Measurements from ENCODE around the gene SNCA.

Gene SNCA

DNA sequence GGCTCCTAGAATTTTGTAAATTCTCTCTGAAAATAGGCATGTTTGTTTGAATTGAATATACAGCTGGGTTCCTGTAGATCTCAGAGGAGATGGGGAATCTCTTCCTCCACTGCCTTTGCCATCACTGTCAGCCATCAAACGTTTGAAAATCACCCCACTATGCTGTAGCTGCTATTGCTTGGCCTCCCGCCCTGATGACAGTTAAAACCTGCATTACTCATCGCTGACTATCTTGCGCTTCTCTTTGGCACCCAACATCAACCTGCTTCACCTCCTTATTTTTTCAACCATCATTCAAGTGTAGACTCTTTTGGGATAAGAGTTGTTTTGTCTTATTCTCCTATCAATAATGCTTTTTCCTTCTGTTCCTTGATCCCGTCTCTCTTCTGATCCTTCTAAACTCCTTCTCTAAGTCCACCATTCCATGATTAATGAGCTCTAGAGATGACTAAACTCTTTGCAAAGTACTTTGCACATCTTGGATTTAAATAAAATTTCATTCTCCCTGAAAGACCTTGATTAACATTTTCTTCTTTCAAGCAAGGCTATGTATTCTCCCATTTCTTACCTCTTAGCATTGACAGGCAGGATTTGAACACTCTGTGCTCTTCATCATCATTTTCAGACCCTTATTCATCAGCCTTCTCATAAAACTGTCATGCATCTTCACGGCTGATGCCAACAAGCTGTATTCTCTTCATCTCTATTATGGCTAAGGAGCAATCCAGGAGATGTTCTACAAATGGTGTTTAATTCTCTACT, 133.0 kb downstream of the SNCA start:
- no peak for DNase-seq

DNA sequence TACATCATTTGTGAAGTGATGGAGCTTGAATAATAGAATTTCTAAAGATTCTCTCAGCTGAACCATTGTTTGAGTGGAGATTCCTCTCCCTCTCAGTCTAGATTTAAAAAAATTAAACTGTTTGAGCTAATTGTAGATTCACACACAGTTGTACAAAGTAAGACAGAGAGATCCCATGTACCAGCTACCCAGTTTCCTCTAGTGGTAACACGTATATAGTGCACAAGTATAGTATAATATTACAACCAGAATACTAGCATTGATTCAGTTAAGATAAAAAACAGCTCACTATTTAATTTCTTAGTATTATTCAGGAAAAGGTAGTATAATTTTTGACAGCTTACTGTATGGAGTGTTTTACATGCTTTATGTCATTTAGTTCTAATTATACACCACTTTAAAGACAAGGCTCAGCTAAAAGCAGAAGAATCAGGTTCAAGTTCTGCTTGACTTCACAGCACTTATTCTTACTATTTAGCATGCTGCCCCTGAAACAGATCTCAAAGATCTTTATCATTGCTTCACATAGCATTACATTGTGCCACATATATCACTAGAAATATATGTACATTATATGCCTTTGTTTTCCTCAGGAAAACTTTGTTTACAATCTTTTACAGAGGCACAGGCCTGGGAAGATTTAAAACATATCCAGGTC, 136.1 kb downstream of the SNCA start:
- DNase-seq = no peak

DNA sequence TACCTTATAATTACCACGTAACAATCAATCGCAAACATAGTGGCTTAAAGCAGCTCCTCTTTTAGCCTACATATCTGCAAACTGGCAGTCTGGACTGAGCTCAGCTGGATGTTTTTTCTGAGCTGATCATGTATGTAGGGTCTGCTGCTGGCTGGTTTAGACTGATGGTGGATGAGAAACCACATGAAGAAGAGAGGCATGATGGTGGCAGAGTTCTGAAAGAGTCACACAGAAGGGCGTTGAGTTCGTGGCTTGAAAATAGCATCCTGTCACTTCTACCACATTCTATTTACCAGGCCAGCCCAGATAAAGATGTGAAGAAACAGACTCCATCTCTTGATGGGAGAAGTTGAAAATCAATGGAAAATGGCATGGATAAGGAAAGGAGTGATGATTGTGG, 151.3 kb downstream of the SNCA start:
- DNase-seq = no peak

DNA sequence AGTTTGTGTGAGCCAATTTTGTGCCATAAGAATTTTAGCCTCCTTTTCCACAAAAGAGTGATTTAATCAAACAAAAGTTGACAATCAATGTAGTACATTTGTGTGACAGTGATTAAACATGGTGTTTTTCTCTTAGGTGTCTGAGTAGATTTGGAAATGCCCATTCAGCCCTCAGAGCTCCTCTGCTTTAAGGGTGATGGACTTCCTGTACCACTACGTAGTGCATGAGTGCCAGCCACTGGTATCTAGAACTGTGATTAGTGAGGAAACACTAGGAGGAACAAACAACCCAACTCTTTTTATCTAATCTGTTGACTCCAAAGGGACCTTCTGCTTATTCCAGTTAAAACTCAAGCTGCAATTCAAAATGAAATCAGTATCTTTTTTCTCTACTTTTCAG, 151.7 kb downstream of the SNCA start:
- no peak for DNase-seq

DNA sequence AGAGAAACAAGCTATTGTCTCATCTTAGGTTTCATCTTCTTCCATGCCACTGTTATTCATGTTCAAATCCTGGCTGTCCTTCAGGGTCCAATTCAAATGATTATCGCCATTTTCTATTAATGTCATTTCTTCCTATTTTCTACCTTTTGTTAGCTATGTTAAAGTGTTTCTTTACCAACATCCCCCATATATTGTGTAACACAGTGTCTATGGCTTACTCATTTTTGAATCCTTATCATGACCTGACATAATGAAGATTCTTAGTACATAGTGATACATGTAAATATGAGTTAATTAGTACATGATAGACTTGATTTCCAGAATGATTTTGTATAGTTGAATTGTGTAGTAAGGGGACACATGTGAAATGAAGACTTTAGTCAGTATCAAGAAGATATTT, 152.4 kb downstream of the SNCA start:
- no peak for DNase-seq

DNA sequence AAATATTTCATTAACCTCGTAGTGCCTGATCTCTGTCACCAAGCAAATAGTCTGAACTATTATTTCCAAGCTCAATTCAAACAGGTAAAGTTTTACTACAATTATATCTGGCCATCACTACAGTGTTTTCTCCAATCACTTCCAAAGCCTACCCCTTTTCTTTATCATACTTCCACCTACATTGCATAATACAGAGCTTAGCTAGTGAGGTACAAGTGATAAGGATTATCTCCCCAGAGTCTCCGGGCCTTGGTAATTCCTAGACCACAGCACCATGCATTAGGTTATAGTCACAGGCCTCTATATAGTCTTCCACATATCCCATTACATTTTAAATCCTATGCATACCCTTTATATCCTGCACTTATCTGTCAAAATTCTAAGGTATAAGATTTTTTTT, 154.2 kb downstream of the SNCA start:
- no peak for DNase-seq

DNA sequence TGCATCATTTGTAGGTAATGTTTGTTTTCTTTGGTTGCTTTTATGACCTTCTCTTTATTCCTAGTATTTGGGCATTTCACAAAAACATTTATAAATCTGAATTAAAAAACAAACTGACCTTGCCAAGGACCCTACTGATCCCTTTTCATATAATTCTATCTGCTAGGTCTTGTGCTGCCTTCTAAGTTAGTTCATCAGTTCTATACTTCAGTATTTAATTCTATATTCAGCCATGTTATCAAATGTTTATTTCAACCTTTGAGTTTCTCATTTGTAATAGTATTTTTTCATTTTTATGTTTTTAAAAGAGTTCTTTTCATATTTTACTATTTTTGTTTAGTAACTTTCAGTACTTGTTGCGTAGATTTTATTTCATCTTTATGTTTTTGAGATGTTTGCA, 155.3 kb downstream of the SNCA start:
- no peak for DNase-seq

DNA sequence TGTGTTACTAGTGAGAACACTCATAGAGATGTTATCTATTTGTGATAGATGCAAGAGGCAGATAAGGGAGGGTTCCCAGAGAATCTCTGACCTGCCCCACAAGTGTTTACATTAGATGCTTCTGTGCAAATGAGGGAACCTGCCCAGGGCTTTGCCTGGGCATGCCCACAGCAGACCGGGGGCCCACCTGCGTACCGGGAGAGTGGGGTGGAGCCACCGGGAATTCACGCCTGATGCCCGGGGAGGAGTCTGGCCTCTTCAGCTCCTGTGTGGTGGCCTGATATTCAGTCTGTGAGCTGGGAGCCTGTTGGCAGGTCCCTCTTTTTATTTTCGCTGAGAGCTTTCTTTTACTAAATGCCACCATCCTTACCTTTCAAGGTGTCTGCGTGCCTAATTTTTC, 155.7 kb downstream of the SNCA start:
- DNase-seq = no peak

DNA sequence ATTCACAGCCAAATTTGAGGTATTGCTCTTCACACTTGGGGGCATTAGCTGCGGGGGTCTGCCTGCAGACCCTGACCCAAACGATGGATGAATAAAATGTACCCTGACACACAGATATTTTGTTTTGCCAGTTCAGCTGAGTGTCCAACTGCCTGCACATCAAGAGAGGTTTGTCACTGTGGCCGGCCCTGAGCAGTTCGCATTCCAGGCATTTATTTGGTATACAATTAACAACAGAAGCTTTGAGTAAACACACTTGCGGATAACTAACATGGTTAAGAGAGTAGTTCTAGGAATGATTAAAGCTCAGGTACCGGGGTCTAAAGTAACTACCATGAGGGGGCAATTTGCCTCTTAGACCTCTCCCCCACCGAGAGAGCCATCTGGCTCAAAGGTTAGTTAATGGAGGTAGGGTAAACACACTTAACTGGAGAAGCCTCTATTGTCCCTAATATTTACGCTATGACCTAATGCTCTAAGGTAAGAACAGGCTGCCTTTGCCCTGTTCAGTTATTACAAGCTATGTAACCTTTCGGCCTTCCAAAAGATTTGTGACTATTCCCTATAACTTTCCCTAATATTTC, 162.0 kb downstream of the SNCA start:
- DNase-seq = no peak
